K562 (cell line): ENCODE results near the gene HDLBP.

Experiments used
- CHCHD3 ChIP-seq: fragments of 250-450 bp; sonication (Bioruptor Pico); IDR thresholded peaks from 2 replicates; pipeline ENCODE4 v2.1.2; 2022; ENCODE audit warnings: mild to moderate bottlenecking
- ZEB2 ChIP-seq: fragments of 450-650 bp; IDR thresholded peaks from 2 replicates; pipeline ENCODE4 v1.6.1; 2016

GRCh38 chr2:241226723-241227572, 88.5 kb downstream of the HDLBP start:
- TF ChIP-seq CHCHD3 (no peak), ZEB2 (no peak)
